Keratinocyte (primary cell): ENCODE results near the gene SRSF12.

Experiments used
- EZH2 ChIP-seq: IDR thresholded peaks from one replicate; pipeline ENCODE4 v1.6.1; 2012; ENCODE audit warnings: inconsistent platforms, mild to moderate bottlenecking, low read length, moderate library complexity
- TF ChIP-seq, protein P1 (sequence below), 3 experiments: IDR thresholded peaks in 1 of 3; conservative IDR thresholded peaks in 1 of 3; optimal IDR thresholded peaks in 1 of 3; 2 replicates in 2 of 3; 3 replicates in 1 of 3; pipeline versions ENCODE3 to v1.5.1; 2011; ENCODE audit warnings: low read length in 3 of 3, mild to moderate bottlenecking in 3 of 3, moderate library complexity in 2 of 3, control low read depth in 1 of 3, inconsistent platforms in 1 of 3; ENCODE audit not compliant: insufficient read depth in 2 of 3; ENCODE audit errors: extremely low read depth in 1 of 3

DNA sequence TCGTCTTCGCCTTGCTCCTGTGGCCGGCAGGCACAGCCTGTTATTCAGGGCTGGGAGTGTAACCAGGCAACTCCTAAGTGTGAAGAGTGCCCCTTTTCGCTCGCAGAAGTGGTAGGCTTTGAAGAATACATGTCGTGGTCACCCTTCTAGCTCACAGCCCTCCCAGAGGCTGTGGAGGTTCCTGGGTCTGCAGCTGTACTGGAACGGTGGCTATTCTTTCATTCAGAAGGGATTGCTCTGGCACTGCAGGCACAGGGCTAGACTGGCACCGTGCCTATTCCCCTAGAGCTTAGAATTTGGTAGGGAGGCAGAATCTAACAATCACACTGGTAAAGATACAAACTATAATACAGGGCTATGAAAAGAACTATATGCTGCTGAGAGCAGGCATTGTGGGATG, 1.1 kb upstream of the SRSF12 start:
- TF ChIP-seq, protein P1, sequence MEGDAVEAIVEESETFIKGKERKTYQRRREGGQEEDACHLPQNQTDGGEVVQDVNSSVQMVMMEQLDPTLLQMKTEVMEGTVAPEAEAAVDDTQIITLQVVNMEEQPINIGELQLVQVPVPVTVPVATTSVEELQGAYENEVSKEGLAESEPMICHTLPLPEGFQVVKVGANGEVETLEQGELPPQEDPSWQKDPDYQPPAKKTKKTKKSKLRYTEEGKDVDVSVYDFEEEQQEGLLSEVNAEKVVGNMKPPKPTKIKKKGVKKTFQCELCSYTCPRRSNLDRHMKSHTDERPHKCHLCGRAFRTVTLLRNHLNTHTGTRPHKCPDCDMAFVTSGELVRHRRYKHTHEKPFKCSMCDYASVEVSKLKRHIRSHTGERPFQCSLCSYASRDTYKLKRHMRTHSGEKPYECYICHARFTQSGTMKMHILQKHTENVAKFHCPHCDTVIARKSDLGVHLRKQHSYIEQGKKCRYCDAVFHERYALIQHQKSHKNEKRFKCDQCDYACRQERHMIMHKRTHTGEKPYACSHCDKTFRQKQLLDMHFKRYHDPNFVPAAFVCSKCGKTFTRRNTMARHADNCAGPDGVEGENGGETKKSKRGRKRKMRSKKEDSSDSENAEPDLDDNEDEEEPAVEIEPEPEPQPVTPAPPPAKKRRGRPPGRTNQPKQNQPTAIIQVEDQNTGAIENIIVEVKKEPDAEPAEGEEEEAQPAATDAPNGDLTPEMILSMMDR (optimal IDR thresholded peaks at IDR 0.05 in 1 of 3, IDR thresholded peaks at IDR 0.05 in 1 of 3, conservative IDR thresholded peaks at IDR 0.05 in 1 of 3; ENCODE audit: extremely low read depth in 1 of 3, insufficient read depth in 2 of 3, low read length in 3 of 3): no peak
- TF ChIP-seq EZH2: no peak
